ENCODE measurements around the gene FMNL2.

FMNL2 gene

GRCh38 chr2:152694161-152694661 lies 359.2 kb downstream of the FMNL2 start:
- FAIRE-seq (no peak), DNase-seq (ENCODE audit: insufficient read length, low spot score) (no peak)
- TF ChIP-seq CTCF (IDR thresholded peaks at IDR 0.05; ENCODE audit: insufficient read depth, missing control alignments), result no peak

- no peak for FAIRE-seq
- no peak for TF ChIP-seq CTCF (IDR thresholded peaks at IDR 0.05; ENCODE audit: insufficient read depth, missing control alignments)
- DNase-seq (ENCODE audit: insufficient read length, low spot score), result no peak
Observed at GRCh38 chr2:152695763-152696162, 360.8 kb downstream of the FMNL2 start.

DNA sequence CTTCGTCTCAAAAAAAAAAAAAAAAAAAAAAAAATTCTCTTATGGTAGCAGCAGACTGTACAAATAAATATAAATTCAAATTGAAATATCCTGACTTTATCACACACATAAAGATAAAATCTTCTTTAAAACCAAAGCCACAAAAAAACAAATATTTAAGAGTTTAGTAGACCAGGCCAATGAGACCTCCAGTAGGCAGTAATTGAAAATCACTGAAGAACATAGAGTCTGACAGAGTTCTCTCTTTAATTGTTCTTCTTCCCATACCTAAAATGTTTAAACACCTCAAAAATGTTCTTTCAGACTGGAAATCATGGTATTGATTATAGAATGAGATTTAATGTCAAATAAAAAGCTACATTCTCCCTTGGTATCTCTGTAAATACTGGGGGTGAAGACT lies 361.5 kb downstream of the FMNL2 start:
- DNase-seq (ENCODE audit: insufficient read length, low spot score) (no peak), FAIRE-seq (no peak)
- no peak for TF ChIP-seq CTCF (IDR thresholded peaks at IDR 0.05; ENCODE audit: insufficient read depth, missing control alignments)
